Measurements from ENCODE around the gene SPON1.

The SPON1 gene

GRCh38 chr11:14262271-14262846 is 299.8 kb downstream of the SPON1 start:
- no peak overlapping the region for H3K4me3 ChIP-seq (ENCODE audit: low read length)
- H3K36me3 ChIP-seq (replicated peaks; ENCODE audit: insufficient read depth, low read length) = no peaks in the 10 kb centered on the region
- H3K27me3 ChIP-seq (replicated peaks; ENCODE audit: insufficient read depth, low read length) = no peaks in the 10 kb centered on the region
- H4K20me1 ChIP-seq (ENCODE audit: insufficient read depth, low read length) = no peaks in the 10 kb centered on the region
- no peak overlapping the region for H3K27ac ChIP-seq (ENCODE audit: low read length)
- H3K79me2 ChIP-seq (ENCODE audit: low read length) = no peaks in the 10 kb centered on the region
- H3K9me3 ChIP-seq (replicated peaks; ENCODE audit: insufficient read depth, low read length) = no peaks in the 10 kb centered on the region
- DNase-seq = no peak
- TF ChIP-seq CTCF (IDR thresholded peaks at IDR 0.05; ENCODE audit: low read length) = no peak
- no peak for TF ChIP-seq EZH2phosphoT487 (IDR thresholded peaks at IDR 0.05; ENCODE audit: low read length)
- no peak for TF ChIP-seq EZH2 (optimal IDR thresholded peaks at IDR 0.05; ENCODE audit: low read depth, low read length)
- no peaks in the 10 kb centered on the region for H3K9me2 ChIP-seq (replicated peaks; ENCODE audit: insufficient read depth, low read length)
- no peaks in the 10 kb centered on the region for H3F3A ChIP-seq (ENCODE audit: insufficient read depth, low read length)
- no peak overlapping the region for H3K4me2 ChIP-seq (ENCODE audit: low read depth, low read length)
- H2AFZ ChIP-seq (ENCODE audit: low read length) = no peak overlapping the region
- no peak overlapping the region for H3K9ac ChIP-seq (ENCODE audit: low read length)
- H3K4me1 ChIP-seq (ENCODE audit: low read length) = no peaks in the 10 kb centered on the region

- Histone ChIP-seq H3K4me2 (ENCODE audit: low read depth, low read length) (no peak overlapping the region), H2AFZ (ENCODE audit: low read length) (no peak overlapping the region), H3K9ac (ENCODE audit: low read length) (no peak overlapping the region), H3K4me1 (ENCODE audit: low read length) (peaks cover under 1% of the 10 kb centered on the region; the same call in 1 of the 2 replicates), H3K36me3 (replicated peaks; ENCODE audit: insufficient read depth, low read length) (no peaks in the 10 kb centered on the region), H3K9me3 (replicated peaks; ENCODE audit: insufficient read depth, low read length) (no peaks in the 10 kb centered on the region), H3K79me2 (ENCODE audit: low read length) (no peaks in the 10 kb centered on the region), H4K20me1 (ENCODE audit: insufficient read depth, low read length) (no peaks in the 10 kb centered on the region), H3K4me3 (ENCODE audit: low read length) (no peak overlapping the region), H3K27me3 (replicated peaks; ENCODE audit: insufficient read depth, low read length) (no peaks in the 10 kb centered on the region), H3K9me2 (replicated peaks; ENCODE audit: insufficient read depth, low read length) (no peaks in the 10 kb centered on the region), H3K27ac (ENCODE audit: low read length) (no peak overlapping the region), H3F3A (ENCODE audit: insufficient read depth, low read length) (no peaks in the 10 kb centered on the region)
- DNase-seq = no peak
- no peak for TF ChIP-seq CTCF (IDR thresholded peaks at IDR 0.05; ENCODE audit: low read length)
- no peak for TF ChIP-seq EZH2phosphoT487 (IDR thresholded peaks at IDR 0.05; ENCODE audit: low read length)
- no peak for TF ChIP-seq EZH2 (optimal IDR thresholded peaks at IDR 0.05; ENCODE audit: low read depth, low read length)
Measured at GRCh38 chr11:14264966-14265365, 302.4 kb downstream of the SPON1 start.

- Histone ChIP-seq H3K9me2 (replicated peaks; ENCODE audit: insufficient read depth, low read length) (no peaks in the 10 kb centered on the region), H3K79me2 (ENCODE audit: low read length) (no peaks in the 10 kb centered on the region), H3K4me1 (ENCODE audit: low read length) (peaks cover 16% of the 10 kb centered on the region), H3K27ac (ENCODE audit: low read length) (no peak overlapping the region), H2AFZ (ENCODE audit: low read length) (no peak overlapping the region), H4K20me1 (ENCODE audit: insufficient read depth, low read length) (no peaks in the 10 kb centered on the region), H3F3A (ENCODE audit: insufficient read depth, low read length) (peaks cover 13% of the 10 kb centered on the region), H3K4me2 (ENCODE audit: low read depth, low read length) (no peak overlapping the region), H3K9me3 (replicated peaks; ENCODE audit: insufficient read depth, low read length) (no peaks in the 10 kb centered on the region), H3K36me3 (replicated peaks; ENCODE audit: insufficient read depth, low read length) (no peaks in the 10 kb centered on the region), H3K27me3 (replicated peaks; ENCODE audit: insufficient read depth, low read length) (no peaks in the 10 kb centered on the region), H3K9ac (ENCODE audit: low read length) (no peak overlapping the region), H3K4me3 (ENCODE audit: low read length) (no peak overlapping the region)
- TF ChIP-seq EZH2 (optimal IDR thresholded peaks at IDR 0.05; ENCODE audit: low read depth, low read length) (no peak), EZH2phosphoT487 (IDR thresholded peaks at IDR 0.05; ENCODE audit: low read length) (no peak), CTCF (IDR thresholded peaks at IDR 0.05; ENCODE audit: low read length) (no peak)
- DNase-seq = no peak
Measured at GRCh38 chr11:14266622-14267021, 304.1 kb downstream of the SPON1 start.
